Skin epidermis (tissue), 12 donors: ENCODE data around the gene INTS1.

Experiments
- H3K27ac ChIP-seq, 21 experiments: fragments of 200-600 bp; sonication (generic) in 11 of 21; one replicate each; pipeline ENCODE4 v1.5.0; 2020; ENCODE audit warnings: mild to moderate bottlenecking in 3 of 21, inconsistent platforms in 2 of 21, moderate library complexity in 2 of 21
- H3K4me3 ChIP-seq, 7 experiments: fragments of 200-600 bp; sonication (generic) in 2 of 7; one replicate each; pipeline ENCODE4 v1.5.0; 2020; ENCODE audit warnings: inconsistent platforms in 2 of 7, mild to moderate bottlenecking in 2 of 7, moderate library complexity in 1 of 7

The INTS1 gene

GRCh38 chr7:1430056-1430845 lies 73.9 kb downstream of the INTS1 start:
- Histone ChIP-seq H3K27ac (no peak overlapping the region), H3K4me3 (no peak overlapping the region)

- no peak overlapping the region for H3K27ac ChIP-seq
These were observed 75.2 kb downstream of the INTS1 start for GRCh38 chr7:1428941-1429501.

GRCh38 chr7:1427064-1427657 lies 77.0 kb downstream of the INTS1 start:
- Histone ChIP-seq H3K27ac (no peak overlapping the region), H3K4me3 (no peak overlapping the region)

More at GRCh38 chr7:1428941-1429501, 75.2 kb downstream of the INTS1 start:
- no peak overlapping the region for H3K4me3 ChIP-seq

- H3K4me3 ChIP-seq = no peak overlapping the region
These were observed 77.7 kb downstream of the INTS1 start for GRCh38 chr7:1426474-1426873.

GRCh38 chr7:1425292-1426136 lies 78.7 kb downstream of the INTS1 start:
- no peak overlapping the region for H3K4me3 ChIP-seq
- no peak overlapping the region for H3K27ac ChIP-seq

More at GRCh38 chr7:1426474-1426873, 77.7 kb downstream of the INTS1 start:
- no peak overlapping the region for H3K27ac ChIP-seq

GRCh38 chr7:1424041-1424440 lies 80.1 kb downstream of the INTS1 start:
- no peak overlapping the region for H3K27ac ChIP-seq
- no peak overlapping the region for H3K4me3 ChIP-seq

GRCh38 chr7:1423264-1423811 lies 80.9 kb downstream of the INTS1 start:
- H3K4me3 ChIP-seq = no peak overlapping the region
- H3K27ac ChIP-seq = no peak overlapping the region

- Histone ChIP-seq H3K4me3 (no peak overlapping the region), H3K27ac (no peak overlapping the region)
These were observed 81.5 kb downstream of the INTS1 start for GRCh38 chr7:1422512-1423263.

- H3K4me3 ChIP-seq = no peak overlapping the region
These were observed 82.2 kb downstream of the INTS1 start for GRCh38 chr7:1421946-1422345.

GRCh38 chr7:1421020-1421790 lies 83.0 kb downstream of the INTS1 start:
- Histone ChIP-seq H3K4me3 (no peak overlapping the region), H3K27ac (no peak overlapping the region)

More at GRCh38 chr7:1421946-1422345, 82.2 kb downstream of the INTS1 start:
- H3K27ac ChIP-seq = no peak overlapping the region
